ENCODE results near the gene SSH3. TPM values are rescaled to one million over a fixed set of nuclear protein-coding genes. Genes with fewer than 3 reads are reported as not detected.

SSH3 gene
- total RNA-seq, 1 experiment from 2014 or later, result 57.8 TPM

DNA sequence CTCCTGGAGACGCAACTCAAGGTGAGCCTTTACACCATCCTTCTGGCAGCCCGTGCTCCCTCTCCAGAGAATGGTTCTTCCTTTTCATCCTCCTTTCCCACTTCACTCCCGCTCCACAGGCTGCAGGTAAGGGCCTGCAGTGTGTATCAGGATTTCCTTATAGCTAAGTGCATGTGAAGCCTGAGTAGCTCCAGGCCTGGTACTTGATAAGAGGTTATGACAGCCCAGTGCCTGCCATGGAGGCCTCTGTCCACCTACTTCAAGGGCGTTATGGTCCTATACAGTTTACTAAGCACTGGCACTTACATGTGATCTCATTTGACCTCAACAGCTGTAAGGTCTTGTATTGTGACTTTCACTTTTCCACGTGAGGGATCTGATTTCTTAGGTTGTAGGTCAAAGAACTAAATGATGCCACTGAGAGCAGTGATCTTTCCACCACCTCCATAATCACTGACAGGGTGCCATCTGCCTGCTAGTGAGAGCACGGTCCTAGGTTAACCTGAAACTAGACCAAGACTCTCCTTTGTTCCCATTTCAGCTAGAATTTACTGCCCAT lies 18.1 kb downstream of the SSH3 start:
- Histone ChIP-seq H3K9ac (ENCODE audit: low read length) (no peak overlapping the region), H3K9me3 (ENCODE audit: control insufficient read depth in 1 of 2, insufficient read depth in 1 of 2, low read depth in 1 of 2, low read length in 2 of 2) (no peaks in the 10 kb centered on the region), H3K79me2 (ENCODE audit: insufficient read depth, low read length) (peaks cover 11% of the 10 kb centered on the region; the same call in 1 of the 2 replicates), H4K20me1 (ENCODE audit: insufficient read depth) (no peaks in the 10 kb centered on the region), H3K27ac (ENCODE audit: low read depth, low read length) (no peak overlapping the region), H2AFZ (ENCODE audit: low read depth, low read length, poor library complexity, severe bottlenecking) (no peak overlapping the region), H3K4me1 (ENCODE audit: control insufficient read depth in 1 of 2, insufficient read depth in 2 of 2, low read length in 2 of 2) (peaks cover 3 to 16% of the 10 kb centered on the region in 2 experiments; a peak in 2 of 4 replicates), H3K27me3 (ENCODE audit: insufficient read depth, low read length) (no peaks in the 10 kb centered on the region), H3K9me2 (ENCODE audit: insufficient read depth) (no peaks in the 10 kb centered on the region), H3K4me3 (replicated peaks in 1 of 2; ENCODE audit: low read depth in 1 of 2, low read length in 2 of 2) (no peak overlapping the region), H3K4me2 (ENCODE audit: low read length) (no peak overlapping the region), H3K36me3 (ENCODE audit: control insufficient read depth in 1 of 2, insufficient read depth in 2 of 2, low read length in 2 of 2) (no peaks in the 10 kb centered on the region; a peak in 1 of 4 replicates)
- RAD21 ChIA-PET (ENCODE audit: low non-redundant PET in 1 of 2, low total read pairs in 2 of 2, uncharacterized antibody in 2 of 2, unreplicated experiment in 2 of 2), result no interaction called here
- no peak for DNase-seq (ENCODE audit: low read depth, low spot score)
- BruUV-seq (replicated peaks), result no TSS peak
- no peak for ATAC-seq
- CTCF ChIA-PET, result interaction anchor here (1.2 to 2.4 kb wide), 2 partner anchors 25 to 61 kb away, joined by 3 to 9 read pairs; no protein-coding TSS in a partner anchor
- POLR2A ChIA-PET, result interaction anchor here (0.6 kb wide), 1 partner anchor 93 kb away, joined by 3 read pairs; no protein-coding TSS in a partner anchor
- intact Hi-C loops (cut with micrococcal nuclease), result no loop called here
- TF ChIP-seq YY1 (IDR thresholded peaks at IDR 0.05; ENCODE audit: extremely low read depth, insufficient replicate concordance, low read depth, low read length) (no peak), EZH2phosphoT487 (IDR thresholded peaks at IDR 0.05; ENCODE audit: borderline replicate concordance) (no peak), EZH2 (IDR thresholded peaks at IDR 0.05) (no peak), POLR2AphosphoS5 (IDR thresholded peaks at IDR 0.05; ENCODE audit: low read depth, low read length) (no peak), TCF7L2 (IDR thresholded peaks at IDR 0.05; ENCODE audit: borderline replicate concordance, extremely low read depth, insufficient read depth, insufficient read length) (no peak), FOSL1 (IDR thresholded peaks at IDR 0.05; ENCODE audit: low read depth) (no peak), JUND (IDR thresholded peaks at IDR 0.05) (no peak), CEBPB (IDR thresholded peaks at IDR 0.05; ENCODE audit: low read depth) (no peak), ZNF274 (IDR thresholded peaks at IDR 0.05; ENCODE audit: low read depth, low read length) (no peak), RAD21 (IDR thresholded peaks at IDR 0.05; ENCODE audit: low read depth) (no peak), POLR2A (IDR thresholded peaks at IDR 0.05; ENCODE audit: borderline replicate concordance, extremely low read depth, insufficient read depth, insufficient read length) (no peak), CBX3 (IDR thresholded peaks at IDR 0.05; ENCODE audit: low read depth) (no peak), EGR1 (IDR thresholded peaks at IDR 0.05; ENCODE audit: low read depth) (no peak), SP1 (IDR thresholded peaks at IDR 0.05; ENCODE audit: low read depth) (no peak)
- TF ChIP-seq, protein P1, sequence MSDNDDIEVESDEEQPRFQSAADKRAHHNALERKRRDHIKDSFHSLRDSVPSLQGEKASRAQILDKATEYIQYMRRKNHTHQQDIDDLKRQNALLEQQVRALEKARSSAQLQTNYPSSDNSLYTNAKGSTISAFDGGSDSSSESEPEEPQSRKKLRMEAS (IDR thresholded peaks at IDR 0.05), result no peak
- TF ChIP-seq, protein P2, sequence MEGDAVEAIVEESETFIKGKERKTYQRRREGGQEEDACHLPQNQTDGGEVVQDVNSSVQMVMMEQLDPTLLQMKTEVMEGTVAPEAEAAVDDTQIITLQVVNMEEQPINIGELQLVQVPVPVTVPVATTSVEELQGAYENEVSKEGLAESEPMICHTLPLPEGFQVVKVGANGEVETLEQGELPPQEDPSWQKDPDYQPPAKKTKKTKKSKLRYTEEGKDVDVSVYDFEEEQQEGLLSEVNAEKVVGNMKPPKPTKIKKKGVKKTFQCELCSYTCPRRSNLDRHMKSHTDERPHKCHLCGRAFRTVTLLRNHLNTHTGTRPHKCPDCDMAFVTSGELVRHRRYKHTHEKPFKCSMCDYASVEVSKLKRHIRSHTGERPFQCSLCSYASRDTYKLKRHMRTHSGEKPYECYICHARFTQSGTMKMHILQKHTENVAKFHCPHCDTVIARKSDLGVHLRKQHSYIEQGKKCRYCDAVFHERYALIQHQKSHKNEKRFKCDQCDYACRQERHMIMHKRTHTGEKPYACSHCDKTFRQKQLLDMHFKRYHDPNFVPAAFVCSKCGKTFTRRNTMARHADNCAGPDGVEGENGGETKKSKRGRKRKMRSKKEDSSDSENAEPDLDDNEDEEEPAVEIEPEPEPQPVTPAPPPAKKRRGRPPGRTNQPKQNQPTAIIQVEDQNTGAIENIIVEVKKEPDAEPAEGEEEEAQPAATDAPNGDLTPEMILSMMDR (IDR thresholded peaks at IDR 0.05 in 2 of 3, conservative IDR thresholded peaks at IDR 0.05 in 1 of 3; ENCODE audit: borderline replicate concordance in 1 of 3, insufficient read depth in 1 of 3, low read depth in 2 of 3, low read length in 2 of 3), result no peak
- TF ChIP-seq, protein P3, sequence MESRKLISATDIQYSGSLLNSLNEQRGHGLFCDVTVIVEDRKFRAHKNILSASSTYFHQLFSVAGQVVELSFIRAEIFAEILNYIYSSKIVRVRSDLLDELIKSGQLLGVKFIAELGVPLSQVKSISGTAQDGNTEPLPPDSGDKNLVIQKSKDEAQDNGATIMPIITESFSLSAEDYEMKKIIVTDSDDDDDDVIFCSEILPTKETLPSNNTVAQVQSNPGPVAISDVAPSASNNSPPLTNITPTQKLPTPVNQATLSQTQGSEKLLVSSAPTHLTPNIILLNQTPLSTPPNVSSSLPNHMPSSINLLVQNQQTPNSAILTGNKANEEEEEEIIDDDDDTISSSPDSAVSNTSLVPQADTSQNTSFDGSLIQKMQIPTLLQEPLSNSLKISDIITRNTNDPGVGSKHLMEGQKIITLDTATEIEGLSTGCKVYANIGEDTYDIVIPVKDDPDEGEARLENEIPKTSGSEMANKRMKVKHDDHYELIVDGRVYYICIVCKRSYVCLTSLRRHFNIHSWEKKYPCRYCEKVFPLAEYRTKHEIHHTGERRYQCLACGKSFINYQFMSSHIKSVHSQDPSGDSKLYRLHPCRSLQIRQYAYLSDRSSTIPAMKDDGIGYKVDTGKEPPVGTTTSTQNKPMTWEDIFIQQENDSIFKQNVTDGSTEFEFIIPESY (IDR thresholded peaks at IDR 0.05; ENCODE audit: extremely low read depth, insufficient replicate concordance, low read length), result no peak
- TF ChIP-seq, protein P4, sequence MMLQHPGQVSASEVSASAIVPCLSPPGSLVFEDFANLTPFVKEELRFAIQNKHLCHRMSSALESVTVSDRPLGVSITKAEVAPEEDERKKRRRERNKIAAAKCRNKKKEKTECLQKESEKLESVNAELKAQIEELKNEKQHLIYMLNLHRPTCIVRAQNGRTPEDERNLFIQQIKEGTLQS (IDR thresholded peaks at IDR 0.05), result no peak
- TF ChIP-seq, protein P5, sequence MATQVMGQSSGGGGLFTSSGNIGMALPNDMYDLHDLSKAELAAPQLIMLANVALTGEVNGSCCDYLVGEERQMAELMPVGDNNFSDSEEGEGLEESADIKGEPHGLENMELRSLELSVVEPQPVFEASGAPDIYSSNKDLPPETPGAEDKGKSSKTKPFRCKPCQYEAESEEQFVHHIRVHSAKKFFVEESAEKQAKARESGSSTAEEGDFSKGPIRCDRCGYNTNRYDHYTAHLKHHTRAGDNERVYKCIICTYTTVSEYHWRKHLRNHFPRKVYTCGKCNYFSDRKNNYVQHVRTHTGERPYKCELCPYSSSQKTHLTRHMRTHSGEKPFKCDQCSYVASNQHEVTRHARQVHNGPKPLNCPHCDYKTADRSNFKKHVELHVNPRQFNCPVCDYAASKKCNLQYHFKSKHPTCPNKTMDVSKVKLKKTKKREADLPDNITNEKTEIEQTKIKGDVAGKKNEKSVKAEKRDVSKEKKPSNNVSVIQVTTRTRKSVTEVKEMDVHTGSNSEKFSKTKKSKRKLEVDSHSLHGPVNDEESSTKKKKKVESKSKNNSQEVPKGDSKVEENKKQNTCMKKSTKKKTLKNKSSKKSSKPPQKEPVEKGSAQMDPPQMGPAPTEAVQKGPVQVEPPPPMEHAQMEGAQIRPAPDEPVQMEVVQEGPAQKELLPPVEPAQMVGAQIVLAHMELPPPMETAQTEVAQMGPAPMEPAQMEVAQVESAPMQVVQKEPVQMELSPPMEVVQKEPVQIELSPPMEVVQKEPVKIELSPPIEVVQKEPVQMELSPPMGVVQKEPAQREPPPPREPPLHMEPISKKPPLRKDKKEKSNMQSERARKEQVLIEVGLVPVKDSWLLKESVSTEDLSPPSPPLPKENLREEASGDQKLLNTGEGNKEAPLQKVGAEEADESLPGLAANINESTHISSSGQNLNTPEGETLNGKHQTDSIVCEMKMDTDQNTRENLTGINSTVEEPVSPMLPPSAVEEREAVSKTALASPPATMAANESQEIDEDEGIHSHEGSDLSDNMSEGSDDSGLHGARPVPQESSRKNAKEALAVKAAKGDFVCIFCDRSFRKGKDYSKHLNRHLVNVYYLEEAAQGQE (IDR thresholded peaks at IDR 0.05; ENCODE audit: low read depth), result no peak

All from HCT116 (cell line).